Activated CD4-positive, alpha-beta T cell treated with anti-CD3 and anti-CD28 coated beads, Interleukin-2, amount 50 U/mL, for 24 hours (primary cell): ENCODE data around the gene TIGIT.
"Not testable (repeated sequence)": the region's sequence is repeated elsewhere in the genome, so short reads cannot be mapped to it uniquely, and the experiment has no call there.

Experiments used
- DNase-seq, 2 donors: peaks; one replicate each; pipeline ENCODE4 v3.0.0-alpha.2; 2020; ENCODE audit warnings: low read depth in 1 of 2, low spot score in 1 of 2

The TIGIT gene

GRCh38 chr3:114293838-114294535, at the start of gene TIGIT:
TSS of gene TIGIT (plus strand) at chr3:114294028. CDS start at chr3:114294062, 34 bp downstream.
- DNase-seq: no peak

DNA sequence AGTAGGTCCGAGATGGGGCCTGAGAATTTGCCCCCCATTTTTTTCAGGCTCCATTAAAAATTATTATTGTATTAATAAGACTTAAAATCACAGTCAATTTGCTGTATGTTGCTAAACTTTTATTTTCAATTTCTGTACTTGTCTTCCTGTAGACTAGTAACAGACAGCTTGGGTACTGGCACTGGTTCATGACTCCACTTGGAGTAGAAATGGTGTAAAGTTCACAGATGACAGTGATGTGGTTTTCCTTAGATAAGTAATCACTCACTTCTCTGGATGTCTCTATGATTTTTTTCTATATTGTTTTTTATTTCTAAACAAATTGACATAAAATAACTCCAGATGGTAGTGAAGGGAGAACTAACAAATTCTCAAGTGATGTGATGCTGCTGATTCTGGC, 40.9 kb upstream of the TIGIT start:
- DNase-seq: no peak

GRCh38 chr3:114253505-114253904, 40.3 kb upstream of the TIGIT start:
- no peak for DNase-seq

- no peak for DNase-seq
Observed at GRCh38 chr3:114259566-114259965, 34.3 kb upstream of the TIGIT start.

- DNase-seq: no peak
Observed at GRCh38 chr3:114260152-114260551, 33.7 kb upstream of the TIGIT start.

GRCh38 chr3:114270019-114270418, 23.8 kb upstream of the TIGIT start:
- no peak for DNase-seq

DNA sequence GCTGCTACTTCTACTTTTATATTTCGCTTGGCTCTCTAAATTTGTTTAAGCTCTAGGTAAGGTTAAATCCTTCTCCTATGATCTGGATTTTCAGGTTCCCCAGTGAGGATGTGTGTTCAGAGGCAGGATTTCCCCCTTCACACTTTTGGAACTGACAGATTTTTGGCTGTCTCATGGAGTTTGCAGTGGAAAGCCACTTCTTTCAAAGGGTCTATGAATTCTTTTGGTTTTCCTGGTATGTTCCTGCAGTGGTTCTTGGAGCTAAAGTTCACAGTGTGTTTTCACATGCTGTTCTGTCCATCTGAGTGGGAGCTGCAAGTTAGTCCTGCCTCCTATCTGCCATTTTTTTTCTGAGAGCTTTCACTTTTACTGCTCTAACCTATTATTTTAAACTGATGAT, 21.6 kb upstream of the TIGIT start:
- DNase-seq: no peak

- no peak for DNase-seq
Observed at GRCh38 chr3:114274929-114275328, 18.9 kb upstream of the TIGIT start.

DNA sequence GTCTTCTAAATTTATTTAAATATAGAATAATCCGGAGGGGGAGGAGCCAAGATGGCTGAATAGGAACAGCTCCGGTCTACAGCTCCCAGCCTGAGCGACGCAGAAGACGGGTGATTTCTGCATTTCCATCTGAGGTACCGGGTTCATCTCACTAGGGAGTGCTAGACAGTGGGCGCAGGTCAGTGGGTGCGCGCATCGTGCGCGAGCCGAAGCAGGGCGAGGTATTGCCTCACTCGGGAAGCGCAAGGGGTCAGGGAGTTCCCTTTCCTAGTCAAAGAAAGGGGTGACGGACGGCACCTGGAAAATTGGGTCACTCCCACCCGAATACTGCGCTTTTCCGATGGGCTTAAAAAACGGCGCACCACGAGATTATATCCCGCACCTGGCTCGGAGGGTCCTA, 17.0 kb upstream of the TIGIT start:
- not testable (repeated sequence) for DNase-seq

DNA sequence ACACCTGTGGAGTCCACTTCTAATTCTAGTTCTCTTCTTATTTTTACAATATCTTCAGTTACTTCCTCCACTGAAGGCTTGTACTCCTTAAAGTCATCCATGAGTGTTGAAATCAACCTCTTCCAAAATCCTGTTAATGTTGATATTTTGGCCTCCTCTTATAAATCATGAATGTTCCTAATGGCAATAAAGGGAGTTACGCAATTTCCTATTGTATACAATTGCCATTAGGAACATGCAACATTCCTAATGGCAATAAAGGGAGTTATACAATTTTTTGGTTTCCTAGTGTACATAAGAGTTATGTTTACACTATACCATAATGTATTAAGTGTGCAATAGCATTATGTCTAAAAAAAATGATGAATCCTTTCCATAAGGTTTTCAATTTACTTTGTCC, 9.2 kb upstream of the TIGIT start:
- DNase-seq: no peak

- DNase-seq: no peak
Observed at GRCh38 chr3:114285648-114286230, 8.1 kb upstream of the TIGIT start.

DNA sequence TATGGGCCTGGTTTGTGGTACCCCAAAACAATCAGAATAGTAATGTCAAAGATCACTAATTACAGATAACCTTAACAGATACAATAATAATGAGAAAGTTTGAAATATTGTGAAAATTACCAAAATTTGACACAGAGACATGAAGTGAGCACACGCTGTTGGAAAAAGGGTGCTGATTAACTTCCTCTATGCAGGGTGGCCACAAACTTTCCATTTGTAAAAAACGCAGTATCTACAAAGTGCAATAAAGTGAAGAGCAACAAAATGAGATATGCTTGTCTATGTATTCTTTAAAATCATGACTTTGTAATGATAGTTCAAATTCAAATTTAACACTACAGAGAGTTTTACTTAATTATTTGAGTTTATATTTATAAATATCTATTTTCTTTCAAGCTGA, 7.6 kb upstream of the TIGIT start:
- DNase-seq: no peak

- DNase-seq: peak; percentile 86 to 92
Observed at GRCh38 chr3:114290911-114291901, 2.6 kb upstream of the TIGIT start.

DNA sequence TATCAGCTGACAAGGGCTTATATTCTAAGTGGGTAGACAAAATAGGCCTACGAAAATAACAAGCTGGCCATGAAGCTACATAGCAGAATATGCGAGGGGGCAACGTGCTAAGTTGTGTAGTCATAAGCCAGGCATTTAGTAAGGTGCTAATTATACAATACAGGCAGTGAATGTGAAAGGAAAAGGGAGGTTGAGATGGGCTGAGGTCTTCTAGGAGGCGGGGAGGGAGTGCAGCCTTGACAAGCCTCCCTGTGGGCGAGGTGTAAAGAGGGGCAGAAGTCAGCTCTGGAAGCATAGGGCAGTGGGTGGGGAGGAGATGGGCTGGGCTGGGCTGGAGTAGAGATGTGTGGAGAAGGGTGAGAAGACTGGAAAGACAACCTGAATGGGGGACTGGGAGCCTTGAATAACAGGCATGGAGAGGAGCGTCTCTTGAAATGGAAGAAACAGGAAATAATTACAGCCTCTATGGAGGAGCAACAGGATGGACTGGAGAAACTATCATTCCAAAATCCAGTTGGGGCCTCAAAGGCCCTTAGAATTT, 1.2 kb downstream of the TIGIT start:
- no peak for DNase-seq

DNA sequence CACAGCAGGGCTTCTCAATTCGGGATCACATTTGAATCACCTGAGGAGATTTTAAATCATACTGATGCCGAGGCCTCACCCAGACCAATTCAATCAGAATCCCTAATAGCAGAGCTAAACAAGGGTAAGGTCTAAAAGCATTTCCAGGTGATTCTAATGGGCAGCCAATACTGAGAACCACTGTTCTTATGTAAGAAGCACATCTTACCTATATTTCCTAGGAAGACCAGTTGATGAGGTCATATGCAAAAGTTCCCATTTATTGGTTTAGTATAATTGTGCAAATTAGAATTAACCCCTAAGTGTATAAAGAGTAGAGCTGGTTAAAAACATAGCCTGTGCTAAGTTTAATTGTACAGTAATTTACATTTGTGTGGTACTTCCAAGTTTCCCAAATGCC, 2.1 kb downstream of the TIGIT start:
- DNase-seq: no peak

DNA sequence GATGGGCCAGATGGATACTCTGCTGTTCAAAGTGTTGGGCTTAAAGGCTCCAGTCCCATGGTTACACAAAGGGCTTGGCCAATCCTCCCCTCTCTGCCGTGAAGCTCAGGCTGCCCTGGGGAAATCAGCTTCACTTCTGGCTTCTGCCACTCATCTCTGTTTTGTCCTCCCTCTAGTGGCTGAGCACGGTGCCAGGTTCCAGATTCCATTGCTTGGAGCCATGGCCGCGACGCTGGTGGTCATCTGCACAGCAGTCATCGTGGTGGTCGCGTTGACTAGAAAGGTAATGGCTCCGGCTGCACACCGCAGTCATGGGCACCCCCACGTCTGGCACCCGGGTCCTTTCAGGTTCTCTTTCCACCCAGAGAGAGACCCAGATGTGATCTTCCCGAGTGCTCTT, 5.6 kb downstream of the TIGIT start:
- no peak for DNase-seq

DNA sequence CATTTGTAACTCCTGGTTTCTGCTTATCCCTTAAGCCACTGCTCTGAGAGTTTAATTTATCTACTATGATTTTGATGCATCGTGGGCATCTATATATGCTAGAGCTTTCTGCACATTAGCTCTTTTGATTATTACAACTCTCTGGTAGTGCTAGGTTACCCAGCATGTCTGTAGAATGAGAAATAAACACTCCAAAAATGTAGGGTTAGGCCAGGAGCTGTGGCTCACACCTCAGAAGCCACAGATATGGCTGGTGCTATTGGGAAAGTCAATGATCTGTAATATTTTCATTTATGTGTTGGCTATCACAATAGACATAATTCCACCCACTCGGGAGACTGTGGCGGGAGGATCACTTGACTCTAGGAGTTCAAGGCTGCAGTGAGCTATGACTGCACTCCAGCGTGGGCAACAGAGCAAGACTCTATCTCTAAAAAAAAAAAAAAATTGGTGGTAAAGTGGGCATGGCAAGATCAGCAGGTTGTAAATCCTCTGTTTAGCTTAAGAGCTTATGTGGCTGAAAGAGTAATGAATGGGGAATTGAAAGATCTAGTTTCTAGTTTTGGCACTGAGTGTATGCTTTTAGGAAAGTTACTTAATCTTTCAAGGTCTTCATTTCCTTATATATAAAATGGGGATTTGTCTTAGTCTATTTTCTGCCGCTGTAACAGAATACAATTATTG, 6.3 kb downstream of the TIGIT start:
- DNase-seq: no peak

GRCh38 chr3:114307222-114307830, 13.5 kb downstream of the TIGIT start:
- no peak for DNase-seq

DNA sequence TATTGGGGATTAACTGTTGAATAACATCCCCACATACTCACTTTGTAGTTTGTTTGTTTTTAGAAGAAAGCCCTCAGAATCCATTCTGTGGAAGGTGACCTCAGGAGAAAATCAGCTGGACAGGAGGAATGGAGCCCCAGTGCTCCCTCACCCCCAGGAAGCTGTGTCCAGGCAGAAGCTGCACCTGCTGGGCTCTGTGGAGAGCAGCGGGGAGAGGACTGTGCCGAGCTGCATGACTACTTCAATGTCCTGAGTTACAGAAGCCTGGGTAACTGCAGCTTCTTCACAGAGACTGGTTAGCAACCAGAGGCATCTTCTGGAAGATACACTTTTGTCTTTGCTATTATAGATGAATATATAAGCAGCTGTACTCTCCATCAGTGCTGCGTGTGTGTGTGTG, 14.0 kb downstream of the TIGIT start:
- DNase-seq: no peak

DNA sequence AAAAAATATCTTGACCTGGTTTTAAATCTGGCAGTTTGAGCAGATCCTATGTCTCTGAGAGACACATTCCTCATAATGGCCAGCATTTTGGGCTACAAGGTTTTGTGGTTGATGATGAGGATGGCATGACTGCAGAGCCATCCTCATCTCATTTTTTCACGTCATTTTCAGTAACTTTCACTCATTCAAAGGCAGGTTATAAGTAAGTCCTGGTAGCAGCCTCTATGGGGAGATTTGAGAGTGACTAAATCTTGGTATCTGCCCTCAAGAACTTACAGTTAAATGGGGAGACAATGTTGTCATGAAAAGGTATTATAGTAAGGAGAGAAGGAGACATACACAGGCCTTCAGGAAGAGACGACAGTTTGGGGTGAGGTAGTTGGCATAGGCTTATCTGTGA, 14.5 kb downstream of the TIGIT start:
- no peak for DNase-seq

DNA sequence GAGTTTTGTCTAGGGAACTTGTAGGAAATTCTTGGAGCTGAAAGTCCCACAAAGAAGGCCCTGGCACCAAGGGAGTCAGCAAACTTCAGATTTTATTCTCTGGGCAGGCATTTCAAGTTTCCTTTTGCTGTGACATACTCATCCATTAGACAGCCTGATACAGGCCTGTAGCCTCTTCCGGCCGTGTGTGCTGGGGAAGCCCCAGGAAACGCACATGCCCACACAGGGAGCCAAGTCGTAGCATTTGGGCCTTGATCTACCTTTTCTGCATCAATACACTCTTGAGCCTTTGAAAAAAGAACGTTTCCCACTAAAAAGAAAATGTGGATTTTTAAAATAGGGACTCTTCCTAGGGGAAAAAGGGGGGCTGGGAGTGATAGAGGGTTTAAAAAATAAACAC, 15.0 kb downstream of the TIGIT start:
- peak in 1 of 2 donors; percentile 43 for DNase-seq
